ENCODE data around the gene MYBPC2. TPM values are rescaled to one million over a fixed set of nuclear protein-coding genes. Genes with fewer than 3 reads are reported as not detected.

MYBPC2 gene
- total RNA-seq, 1 donor from 2014 or later, result under 0.01 TPM

DNA sequence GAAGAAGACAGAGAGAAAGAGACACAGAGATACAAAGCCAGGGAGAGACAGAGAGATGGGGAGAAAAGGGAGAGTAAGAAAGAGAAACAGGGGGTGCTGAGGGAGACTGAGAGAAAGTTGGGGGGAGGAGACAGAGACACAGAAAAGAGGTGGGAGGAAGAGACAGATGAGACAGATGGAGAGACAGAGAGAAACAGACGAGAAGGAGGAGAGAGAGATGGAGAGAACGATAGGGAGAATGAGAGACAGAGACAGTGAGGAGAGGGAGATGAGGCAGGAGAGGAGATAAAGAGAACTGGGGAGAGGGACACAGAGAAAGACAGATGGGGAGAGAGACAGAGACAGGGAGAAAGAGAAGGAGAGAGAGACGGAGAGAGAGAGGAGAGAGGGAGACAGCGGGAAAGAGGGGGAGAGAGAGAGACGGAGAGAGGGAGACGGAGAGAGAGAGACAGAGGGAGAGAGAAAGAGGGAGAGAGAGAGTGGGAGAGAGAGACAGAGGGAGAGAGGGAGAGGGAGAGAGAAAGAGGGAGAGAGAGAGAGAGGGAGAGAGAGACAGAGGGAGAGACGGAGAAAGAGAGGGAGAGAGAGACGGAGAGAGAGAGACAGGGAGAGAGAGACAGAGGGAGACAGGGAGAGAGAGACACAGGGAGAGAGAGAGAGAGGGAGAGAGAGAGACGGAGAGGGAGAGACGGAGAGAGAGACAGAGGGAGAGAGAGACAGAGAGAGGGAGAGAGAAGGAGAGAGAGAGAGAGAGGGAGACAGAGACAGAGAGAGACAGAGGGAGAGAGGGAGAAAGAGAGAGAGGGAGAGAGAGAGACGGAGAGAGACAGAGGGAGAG is 65.7 kb downstream of the MYBPC2 start:
- no peak for DNase-seq (ENCODE audit: low read depth in 2 of 2)

DNA sequence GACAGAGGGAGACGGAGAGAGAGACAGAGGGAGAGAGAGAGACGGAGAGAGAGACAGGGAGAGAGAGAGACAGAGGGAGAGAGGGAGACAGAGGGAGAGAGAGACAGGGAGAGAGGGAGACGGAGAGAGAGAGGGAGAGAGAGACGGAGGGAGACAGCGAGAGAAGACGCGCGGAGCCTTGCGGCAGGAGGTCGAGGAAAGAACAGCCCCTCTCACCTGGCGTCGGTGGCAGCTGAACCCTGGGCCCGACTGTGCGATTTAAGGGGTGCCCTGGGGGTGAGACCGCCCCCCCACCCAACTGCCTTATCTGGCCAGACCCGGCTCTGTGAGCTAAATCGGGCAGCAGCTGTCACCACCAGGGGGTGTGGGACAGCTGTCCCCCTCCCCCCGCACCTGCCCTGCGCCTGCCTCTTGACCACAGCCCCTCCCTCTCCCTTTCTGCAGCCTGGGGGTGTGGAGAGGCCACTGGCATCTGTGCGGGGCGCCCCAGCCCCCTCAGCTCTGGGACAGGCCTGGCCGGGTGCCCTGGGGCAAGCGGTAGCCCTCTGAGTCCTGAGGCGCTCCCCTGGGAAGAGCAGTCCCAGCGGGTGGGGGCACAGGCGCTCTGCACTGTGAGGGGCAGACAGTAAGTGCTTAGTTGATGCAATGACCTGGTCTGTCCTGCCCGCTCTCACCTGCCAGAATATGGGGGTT is 67.5 kb downstream of the MYBPC2 start:
- DNase-seq (ENCODE audit: low read depth in 2 of 2), result no peak

DNA sequence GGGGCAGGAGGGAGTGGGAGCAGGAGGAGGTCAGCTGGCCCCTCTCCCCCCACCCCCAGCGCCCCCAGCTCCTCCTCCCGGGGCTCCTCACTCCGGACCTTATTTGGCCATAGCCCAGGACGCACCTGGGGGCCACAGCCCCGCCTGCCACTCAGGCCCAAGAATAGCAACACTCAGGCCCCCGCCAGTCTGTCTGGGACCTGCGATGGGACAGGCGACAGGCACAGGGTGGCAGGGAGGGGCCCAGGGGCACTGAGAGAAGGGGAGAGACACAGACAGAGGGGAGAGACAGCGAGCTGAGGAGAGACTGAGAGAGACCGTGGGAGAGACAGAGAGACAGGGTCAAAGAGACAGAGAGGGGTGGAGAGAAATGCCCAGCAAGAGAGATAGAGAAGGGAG is 68.1 kb downstream of the MYBPC2 start:
- DNase-seq (ENCODE audit: low read depth in 2 of 2), result no peak

DNA sequence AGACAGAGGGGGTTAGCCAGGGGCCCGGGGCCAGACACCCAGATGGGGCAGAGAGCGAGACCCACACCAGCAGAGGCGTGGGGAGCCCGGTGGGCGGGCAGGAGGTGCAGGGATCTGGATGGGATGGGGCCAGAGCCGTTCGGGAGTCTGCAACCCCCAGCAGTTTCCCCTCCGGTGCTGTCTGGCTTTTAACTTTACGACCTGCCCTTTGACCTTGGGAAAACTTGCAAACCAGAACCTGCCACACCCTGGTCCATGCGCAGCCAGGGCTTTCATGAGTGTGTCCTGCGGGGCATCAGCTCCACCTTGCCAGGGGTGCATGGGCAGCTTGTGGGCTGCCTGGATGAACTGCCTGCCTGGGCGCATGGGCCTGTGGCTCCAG is 68.5 kb downstream of the MYBPC2 start:
- DNase-seq (ENCODE audit: low read depth in 2 of 2), result no peak

DNA sequence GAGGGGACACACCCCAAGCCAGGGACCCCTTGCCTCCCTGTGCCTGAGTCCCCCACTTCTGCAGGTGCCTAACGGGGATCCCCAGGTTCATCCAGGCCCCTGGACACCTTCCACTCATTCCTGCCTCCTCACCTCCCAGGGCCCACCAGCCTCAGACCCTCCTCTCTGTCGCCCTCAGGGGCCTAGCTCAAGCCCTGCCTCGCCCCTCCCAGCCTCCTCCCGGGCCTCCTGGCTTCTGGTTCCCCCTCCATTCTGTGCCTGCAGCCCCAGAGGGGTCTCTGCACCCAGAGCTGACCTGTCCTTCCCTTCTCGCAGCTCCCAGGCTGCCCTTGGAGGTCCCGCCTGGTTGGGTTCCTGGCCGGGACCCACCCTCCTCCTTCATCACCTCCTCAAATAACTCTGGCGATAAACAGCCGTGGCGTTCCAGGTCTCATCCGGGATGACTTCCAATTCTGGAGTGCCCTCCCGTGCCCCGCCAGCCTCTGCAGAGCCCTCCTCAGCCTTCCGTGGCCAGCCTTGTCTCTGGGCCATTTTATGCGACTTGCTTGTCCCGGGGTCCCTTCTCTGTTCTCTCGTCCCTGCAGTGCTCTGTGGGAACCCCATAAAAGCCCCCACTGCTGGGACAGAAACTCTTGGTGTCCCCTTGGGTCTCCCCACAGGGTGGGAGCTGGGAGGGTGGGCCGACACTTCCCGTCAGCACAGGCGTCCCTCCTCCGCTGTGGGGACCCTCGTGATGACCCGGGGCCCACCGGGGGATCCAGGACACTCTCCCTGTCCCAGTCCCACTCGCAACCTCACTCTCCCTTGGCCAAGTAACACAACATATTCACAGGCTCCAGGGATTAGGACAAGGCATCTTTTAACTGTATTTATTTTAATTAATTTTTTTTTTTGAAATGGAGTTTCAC is 69.1 kb downstream of the MYBPC2 start:
- DNase-seq (ENCODE audit: low read depth in 2 of 2), result no peak

DNA sequence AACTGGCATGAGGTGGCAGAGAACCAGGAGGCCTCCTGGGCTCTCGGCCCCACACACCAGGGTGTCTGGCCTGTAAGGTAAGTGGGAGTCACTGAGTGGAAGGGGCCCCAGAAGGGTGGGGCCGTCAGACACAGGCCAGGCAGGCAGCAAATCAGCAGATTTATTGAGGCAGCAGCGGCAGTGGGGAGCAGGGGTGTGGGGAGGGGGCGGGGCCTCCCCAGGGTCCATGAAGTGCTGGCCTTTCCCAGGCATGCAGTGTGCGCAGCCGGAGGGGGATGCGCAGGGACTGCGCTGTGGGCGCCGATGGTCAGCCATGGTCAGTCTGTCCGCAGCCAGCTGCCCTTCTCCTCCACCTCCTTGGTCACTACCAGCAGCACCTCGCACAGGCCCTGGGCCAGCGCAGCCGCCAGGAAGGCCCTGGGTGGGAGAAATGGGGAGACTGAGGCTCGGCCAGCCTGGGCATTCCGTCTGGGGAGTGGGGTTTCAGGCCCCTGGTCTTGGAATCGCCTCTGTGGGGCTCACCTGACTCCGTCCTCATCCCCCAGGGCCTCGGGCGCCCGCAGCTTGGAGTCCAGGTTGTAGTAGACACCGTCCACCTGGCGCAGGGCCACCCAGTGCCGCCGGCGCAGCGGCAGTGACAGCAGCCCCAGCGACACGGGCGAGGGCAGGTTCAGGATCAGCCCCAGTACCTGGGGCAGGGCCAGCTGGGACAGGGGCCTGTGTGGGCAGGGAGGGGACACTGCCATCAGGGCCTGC is 73.3 kb downstream of the MYBPC2 start:
- DNase-seq (ENCODE audit: low read depth in 2 of 2), result no peak

DNA sequence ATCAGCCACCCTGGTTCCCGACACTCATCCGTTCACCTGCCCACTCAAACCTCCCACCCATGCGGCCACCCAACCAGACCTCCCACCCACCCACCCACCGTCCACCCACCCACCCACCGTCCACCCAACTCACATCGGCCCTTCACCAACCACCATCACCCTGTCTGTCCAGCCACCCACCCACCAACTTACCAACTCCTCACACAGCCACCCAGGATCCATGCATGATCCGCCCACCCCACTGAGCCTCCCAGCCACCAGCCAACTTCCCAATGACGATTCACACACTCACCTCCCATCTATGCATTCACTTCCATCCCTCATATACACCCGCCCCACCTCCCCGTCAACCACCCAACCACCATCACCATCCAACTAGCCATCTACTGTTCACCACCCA is 74.0 kb downstream of the MYBPC2 start:
- DNase-seq (ENCODE audit: low read depth in 2 of 2), result no peak

DNA sequence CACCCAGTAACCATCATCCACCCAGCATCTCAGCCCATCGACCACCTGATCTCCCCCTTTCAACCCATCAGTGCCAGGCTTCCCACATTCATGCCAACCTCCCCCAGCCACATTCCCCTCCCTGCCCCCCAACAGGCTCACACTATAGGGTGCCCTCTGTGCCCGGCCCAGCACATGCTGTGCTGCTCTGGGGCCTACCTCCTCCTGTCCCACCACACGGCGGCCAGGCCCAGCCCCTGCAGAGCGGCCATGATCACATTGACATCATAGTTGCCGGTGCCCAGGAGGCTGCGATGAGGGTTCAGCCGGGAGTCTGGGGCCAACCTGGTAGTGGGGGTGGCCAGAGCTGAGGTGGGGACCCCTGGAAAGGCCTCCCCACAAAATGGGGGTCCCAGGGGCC is 74.7 kb downstream of the MYBPC2 start:
- no peak for DNase-seq (ENCODE audit: low read depth in 2 of 2)

DNA sequence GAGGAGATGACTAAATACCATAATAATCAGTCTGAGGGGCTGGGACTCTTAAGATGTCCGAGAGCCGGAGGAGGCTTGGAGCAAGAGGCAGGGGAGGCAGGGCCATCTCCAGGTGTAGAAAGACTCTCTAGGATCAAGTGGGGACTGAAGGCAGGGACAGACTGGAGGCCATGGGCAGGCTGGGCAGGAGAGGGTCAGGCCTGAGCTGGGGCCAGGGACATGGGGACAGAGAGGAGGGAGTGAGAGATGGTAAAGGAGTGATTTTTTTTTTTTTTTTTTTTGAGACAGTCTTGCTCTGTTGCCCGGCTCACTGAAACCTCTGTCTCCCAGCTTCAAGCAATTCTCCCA is 76.1 kb downstream of the MYBPC2 start:
- no peak for DNase-seq (ENCODE audit: low read depth in 2 of 2)

DNA sequence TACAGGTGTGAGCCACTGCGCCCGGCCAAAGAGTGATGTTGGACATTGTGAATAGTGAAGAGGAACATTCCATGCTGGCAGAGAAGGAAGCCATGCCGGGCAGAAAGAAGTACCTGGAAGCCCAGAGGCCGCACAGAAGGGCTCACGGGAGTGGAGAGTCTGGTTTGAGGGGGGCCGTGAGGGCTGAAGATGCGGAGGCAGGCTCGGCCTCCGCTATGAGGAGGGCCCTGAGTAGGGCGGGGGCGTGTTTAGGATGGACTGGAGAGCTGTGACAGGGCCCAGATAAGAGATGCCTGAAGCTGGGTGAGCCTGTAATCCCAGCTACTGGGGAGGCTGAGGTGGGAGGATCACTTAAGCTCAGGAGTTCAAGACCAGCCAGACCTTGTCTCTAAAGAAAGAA is 76.7 kb downstream of the MYBPC2 start:
- DNase-seq (ENCODE audit: low read depth in 2 of 2), result no peak

DNA sequence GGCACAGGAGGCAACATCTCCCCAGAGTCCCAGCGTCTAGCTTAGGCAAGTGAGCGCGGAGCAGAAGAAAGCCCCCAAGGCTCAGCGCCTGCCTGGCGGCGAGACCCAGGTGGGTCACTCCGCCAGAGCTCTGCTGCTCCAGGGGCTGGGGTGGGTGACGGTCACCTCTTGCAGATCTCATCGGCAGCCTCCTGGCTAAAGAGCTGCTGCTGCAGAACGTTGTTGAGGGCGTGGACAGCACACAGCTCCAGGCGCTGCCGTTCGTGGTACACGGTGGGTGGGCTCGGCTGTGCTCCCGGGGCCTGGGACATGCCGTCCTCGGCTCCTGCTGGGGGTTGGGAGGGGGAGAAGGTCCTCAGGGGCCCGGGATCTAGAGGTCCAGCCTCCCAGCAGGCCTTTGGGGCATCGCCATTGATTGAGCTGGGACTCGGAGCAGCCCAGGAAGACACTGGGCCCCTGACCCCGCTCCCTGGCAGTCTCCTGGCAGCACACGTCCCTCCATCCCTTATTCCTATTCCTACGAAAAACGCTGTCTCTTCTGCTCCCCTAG is 77.5 kb downstream of the MYBPC2 start:
- DNase-seq (ENCODE audit: low read depth in 2 of 2), result no peak

DNA sequence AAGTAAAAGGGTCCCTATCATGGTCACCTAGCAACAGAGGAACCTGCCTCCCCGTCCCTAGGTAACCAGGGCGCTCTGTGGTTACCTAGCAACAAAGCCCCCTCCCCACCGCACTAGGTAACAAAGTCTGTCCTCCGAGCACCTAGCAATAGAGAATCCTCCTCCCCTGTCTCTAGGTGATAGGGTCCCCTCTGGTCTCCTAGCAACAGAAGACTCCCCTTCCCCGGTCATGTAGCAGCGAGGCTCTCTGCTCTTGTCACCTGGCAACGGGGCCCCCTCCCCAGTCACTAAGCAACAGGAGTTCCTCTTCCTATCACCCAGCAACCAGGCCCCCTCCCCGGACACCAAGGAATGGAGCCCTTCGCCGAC is 78.0 kb downstream of the MYBPC2 start:
- peak in 1 of 2 donors; percentile 9 for DNase-seq (ENCODE audit: low read depth in 2 of 2)

DNA sequence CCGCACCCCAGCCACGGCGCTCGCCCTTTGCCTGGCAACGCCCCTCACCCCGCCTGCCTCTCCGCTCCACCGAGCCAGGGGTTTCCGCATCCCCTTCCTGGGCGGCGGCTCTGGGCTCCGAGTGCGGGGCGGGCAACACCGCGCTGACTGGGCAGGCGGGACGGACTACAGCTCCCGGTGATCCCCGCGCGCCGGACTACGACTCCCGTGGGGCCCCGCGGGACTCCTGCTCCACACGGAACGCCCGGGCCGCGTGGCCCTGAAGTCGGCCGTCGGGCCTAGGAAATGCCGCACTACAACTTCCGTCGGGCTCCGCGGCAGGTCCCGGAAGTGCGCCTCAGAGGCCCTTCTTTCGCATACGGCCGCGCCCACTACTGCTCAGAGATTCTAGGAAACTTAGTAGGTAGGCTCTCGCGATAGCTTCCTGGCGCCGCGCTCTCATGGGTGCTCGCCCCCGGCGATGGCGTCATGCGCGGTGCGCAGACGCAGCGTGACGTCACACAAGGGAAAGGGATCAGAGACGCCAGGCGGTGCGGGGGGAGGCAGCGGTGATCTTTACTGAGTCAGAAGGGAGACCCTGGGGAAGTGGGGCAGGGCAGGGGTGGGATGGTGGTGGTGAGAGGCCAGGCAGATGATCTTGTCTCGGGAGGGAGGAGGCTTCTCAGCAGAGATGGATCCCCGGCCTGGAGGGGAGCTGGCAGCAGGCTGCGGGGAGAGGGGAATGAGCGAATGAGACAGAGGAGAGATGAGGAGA is 78.6 kb downstream of the MYBPC2 start, which contains the start of gene JOSD2:
JOSD2 (minus strand) TSS at position 123 of the 754 bp plus-strand sequence. CDS start 760 bp downstream, outside the sequence.
- peak; percentile 98 to 99 for DNase-seq (ENCODE audit: low read depth in 2 of 2)

DNA sequence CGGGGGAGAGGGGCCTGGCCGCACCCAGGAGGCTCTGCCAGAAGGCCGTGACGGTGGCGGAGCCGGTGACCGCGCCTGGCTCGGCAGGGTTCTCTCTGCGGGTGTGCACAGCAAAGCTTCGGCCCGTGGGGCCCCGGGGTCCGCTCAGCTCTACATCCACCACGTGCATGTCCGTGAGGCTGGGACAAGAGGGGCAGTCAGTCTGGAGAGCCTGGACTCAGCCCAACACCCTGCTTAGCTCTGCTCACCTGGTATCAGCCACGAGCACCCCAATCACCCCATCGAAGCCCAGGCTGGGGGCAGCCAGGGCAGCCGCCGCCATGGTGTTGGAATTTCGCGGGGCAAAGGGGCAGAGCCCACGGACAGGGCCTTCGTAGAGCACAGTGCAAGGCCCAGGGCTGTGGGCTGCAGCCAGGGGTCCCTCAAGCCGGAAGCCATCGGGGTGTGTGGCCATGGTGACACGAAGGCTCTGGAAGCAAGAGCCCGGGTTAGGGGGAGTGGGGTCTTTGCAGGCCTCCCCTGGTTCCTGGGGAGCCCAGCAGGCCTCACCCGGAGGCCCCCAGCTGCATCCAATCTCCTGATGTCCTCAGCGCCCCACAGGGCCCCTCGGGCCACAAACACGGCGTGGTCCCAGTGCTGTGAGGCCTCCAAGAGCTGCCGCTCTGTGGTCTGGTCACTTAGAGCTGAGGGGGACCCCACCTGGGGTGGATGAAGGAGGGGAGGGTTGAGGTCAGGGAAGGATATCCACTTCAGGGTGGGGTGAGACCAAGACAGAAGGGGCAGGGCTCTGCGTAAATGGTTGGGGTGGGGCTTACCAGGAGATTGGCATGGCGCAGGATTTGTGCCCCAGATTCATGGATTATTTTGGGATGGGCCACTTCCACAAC is 79.7 kb downstream of the MYBPC2 start:
- no peak for DNase-seq (ENCODE audit: low read depth in 2 of 2)

DNA sequence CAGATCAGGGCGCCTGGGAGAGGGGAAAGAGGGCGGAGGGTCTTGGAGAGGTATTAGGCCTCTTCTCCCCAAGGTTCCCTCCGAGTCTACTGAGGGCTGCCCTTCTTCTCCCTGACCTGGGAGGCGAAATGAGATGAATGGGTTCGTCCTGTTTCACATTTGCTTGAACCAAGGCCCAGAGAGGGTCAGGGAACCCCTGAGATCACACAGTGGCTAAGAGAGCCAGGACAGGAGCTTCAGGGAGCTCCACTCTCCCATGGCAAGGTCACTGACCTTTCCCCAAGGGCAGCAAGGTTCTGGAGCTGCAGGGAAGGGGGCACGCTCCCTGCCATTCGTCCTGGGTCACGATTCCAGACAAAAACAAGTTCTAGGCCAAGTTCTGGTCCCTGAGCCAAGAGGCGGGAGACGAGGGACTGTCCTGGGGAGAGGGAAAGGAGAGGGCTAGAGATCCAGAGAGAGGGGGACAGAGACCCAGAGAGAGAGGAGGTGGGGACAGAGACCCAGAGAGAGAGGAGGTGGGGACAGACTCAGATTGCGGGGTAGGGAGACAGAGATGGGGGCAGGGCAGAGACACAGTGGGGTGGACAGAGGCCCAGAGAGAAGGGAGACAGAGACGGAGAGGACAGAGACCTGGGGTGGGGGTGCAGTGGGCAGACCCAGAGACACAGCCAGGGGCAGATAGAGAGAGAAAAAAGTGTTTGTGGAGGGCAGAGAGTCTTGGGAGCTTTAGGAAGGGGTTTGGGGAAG is 80.5 kb downstream of the MYBPC2 start:
- DNase-seq (ENCODE audit: low read depth in 2 of 2), result no peak

DNA sequence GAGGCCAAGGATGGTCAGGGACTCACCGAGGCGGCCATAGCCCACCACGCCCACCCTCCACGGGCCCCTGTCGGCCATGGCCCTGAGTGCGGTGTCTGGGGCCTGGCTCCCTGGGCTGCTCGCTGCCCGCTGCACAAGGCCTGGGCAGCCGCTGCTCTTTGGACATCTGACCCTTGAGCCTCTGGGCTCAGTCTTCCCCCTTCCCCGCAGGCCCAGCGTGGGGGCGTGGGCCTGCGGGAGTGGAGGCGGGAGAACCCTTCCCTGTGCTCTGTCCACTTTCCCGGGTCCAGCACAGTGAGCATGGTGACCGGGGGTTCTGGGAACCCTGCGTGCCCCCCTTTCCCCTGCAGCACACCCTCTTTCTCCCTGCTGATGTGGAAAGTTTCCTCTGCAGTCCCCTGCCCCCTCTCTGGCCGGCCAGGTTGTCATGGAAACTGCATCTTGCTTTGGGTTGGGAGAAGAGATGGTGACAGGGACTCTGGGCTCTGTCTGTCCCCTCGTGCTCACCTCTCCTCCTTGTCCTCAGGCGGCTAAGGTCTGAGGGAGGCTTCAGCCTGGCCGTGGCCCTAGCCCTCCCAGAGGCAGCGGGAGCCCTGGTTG is 81.2 kb downstream of the MYBPC2 start, which contains the start of gene ASPDH:
ASPDH (minus strand) TSS at position 168 of the 600 bp plus-strand sequence; CDS start at position 78, 90 bp downstream.
- no peak for DNase-seq (ENCODE audit: low read depth in 2 of 2)

DNA sequence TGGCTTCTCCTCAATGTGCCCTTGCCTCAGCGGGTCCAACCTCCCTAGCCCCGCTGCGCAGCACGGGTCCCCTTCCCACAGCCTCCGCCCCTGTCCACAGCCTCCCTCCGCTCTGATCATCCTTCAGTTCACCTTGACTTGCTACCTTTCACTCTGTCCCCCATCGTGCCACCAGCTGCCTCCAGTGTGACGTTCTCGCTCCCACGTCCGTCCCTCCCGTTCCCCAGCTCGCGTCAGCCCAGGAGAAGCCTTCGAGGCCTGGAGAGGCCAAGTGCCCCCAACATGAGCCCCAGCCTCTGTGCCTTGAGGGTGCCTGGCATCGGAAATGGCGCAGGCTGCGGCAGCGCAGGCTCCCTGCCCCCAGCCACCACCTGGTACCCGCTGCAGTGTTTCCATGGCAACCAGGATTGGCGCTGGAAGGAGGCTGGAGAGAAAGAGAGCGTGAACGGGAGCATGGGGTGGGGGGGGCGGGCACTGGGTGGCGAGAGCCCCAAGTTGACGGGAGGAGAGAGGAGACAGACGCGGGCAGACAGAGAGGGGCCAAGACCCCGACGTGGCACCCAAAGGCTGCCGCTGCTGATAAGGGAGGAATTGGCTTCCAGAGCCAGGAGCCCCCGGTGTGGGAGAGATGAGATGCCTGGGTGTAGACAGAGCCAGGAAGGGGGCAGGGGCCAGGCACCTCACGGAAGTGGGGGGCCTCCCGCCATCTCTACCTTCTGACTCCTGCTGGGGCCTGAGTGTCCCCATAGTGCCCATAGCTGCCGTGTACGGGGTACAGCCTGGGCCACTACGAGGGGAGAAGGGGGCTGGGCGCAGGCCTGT is 81.9 kb downstream of the MYBPC2 start:
- DNase-seq (ENCODE audit: low read depth in 2 of 2), result no peak
